WTC11 (cell line): ENCODE results near the gene SGMS1. TPM values are rescaled to one million over a fixed set of nuclear protein-coding genes. Genes with fewer than 3 reads are reported as not detected.

Source experiments
- ATAC-seq: fragments of 200-7000 bp; cut with Tn5 transposase; 2 replicates; pipeline ENCODE4 v1.10.0; 2021; ENCODE audit warnings: mild to moderate bottlenecking, moderate library complexity
- CTCF ChIA-PET: fragments of 300-600 bp; sonication (Branson Sonifier 250); formaldehyde crosslinking; loops from one replicate; lab custom pipeline; 2021; ENCODE audit warnings: antibody characterized with exemption; lab: Charles Lee
- POLR2A ChIA-PET: fragments of 350-600 bp; sonication (Branson Sonifier 250); formaldehyde crosslinking; loops from one replicate; lab custom pipeline; 2021; ENCODE audit warnings: antibody characterized with exemption; lab: Charles Lee
- DNase-seq: peaks from one replicate; pipeline ENCODE4 v3.0.0; 2021; ENCODE audit warnings: low spot score
- H3K27ac Mint-ChIP-seq: 2 replicates; pipeline ENCODE4 v1.8.0; 2021; ENCODE audit warnings: mixed read lengths
- H3K27me3 Mint-ChIP-seq: 2 replicates; pipeline ENCODE4 v1.8.0; 2021; ENCODE audit warnings: low read depth, mild to moderate bottlenecking, moderate library complexity, mixed read lengths
- H3K36me3 Mint-ChIP-seq: 2 replicates; pipeline ENCODE4 v1.8.0; 2021; ENCODE audit warnings: mixed read lengths
- H3K4me1 Mint-ChIP-seq: 2 replicates; pipeline ENCODE4 v1.8.0; 2022; ENCODE audit warnings: mixed read lengths
- H3K4me3 Mint-ChIP-seq: 2 replicates; pipeline ENCODE4 v1.8.0; 2021; ENCODE audit warnings: mild to moderate bottlenecking, moderate library complexity, mixed read lengths
- H3K9me3 Mint-ChIP-seq: 2 replicates; pipeline ENCODE4 v1.8.0; 2021; ENCODE audit warnings: mixed read lengths
- AR ChIP-seq: fragments of 250-450 bp; sonication (Bioruptor Pico); IDR thresholded peaks from 2 replicates; pipeline ENCODE4 v1.9.0; 2021; ENCODE audit warnings: mild to moderate bottlenecking
- ATF1 ChIP-seq: sonication (generic); formaldehyde crosslinking; IDR thresholded peaks from 2 replicates; pipeline ENCODE4 v1.8.1; 2023; ENCODE audit warnings: mild to moderate bottlenecking, moderate library complexity, missing genetic modification reagents
- CREM ChIP-seq: sonication (generic); formaldehyde crosslinking; IDR thresholded peaks from 2 replicates; pipeline ENCODE4 v1.8.1; 2022; ENCODE audit warnings: mild to moderate bottlenecking, missing genetic modification reagents, moderate library complexity
- E2F4 ChIP-seq: sonication (generic); formaldehyde crosslinking; IDR thresholded peaks from 2 replicates; pipeline ENCODE4 v1.8.1; 2022; ENCODE audit warnings: low read depth, mild to moderate bottlenecking, moderate library complexity, missing genetic modification reagents, borderline replicate concordance
- ELF4 ChIP-seq: sonication (generic); formaldehyde crosslinking; IDR thresholded peaks from 2 replicates; pipeline ENCODE4 v1.8.1; 2022; ENCODE audit warnings: low read depth, mild to moderate bottlenecking, moderate library complexity, missing genetic modification reagents
- GRHL2 ChIP-seq: fragments of 250-450 bp; sonication (Bioruptor Pico); IDR thresholded peaks from 2 replicates; pipeline ENCODE4 v1.8.0; 2022; ENCODE audit warnings: mild to moderate bottlenecking, moderate library complexity; ENCODE audit not compliant: insufficient replicate concordance, severe bottlenecking
- HMGA2 ChIP-seq: fragments of 250-450 bp; sonication (Bioruptor Pico); IDR thresholded peaks from 2 replicates; pipeline ENCODE4 v1.4.0; 2021; ENCODE audit warnings: mild to moderate bottlenecking, moderate library complexity
- JAZF1 ChIP-seq: fragments of 250-450 bp; sonication (Bioruptor Pico); IDR thresholded peaks from 2 replicates; pipeline ENCODE4 v1.9.0; 2021; ENCODE audit warnings: moderate library complexity, mild to moderate bottlenecking, inconsistent platforms
- KAT7 ChIP-seq: sonication (generic); formaldehyde crosslinking; IDR thresholded peaks from 2 replicates; pipeline ENCODE4 v1.8.1; 2023; ENCODE audit warnings: missing genetic modification reagents, mild to moderate bottlenecking, borderline replicate concordance
- MAX ChIP-seq: sonication (generic); formaldehyde crosslinking; IDR thresholded peaks from 2 replicates; pipeline ENCODE4 v1.8.0; 2022; ENCODE audit warnings: mild to moderate bottlenecking, missing genetic modification reagents
- NFE2L1 ChIP-seq: sonication (generic); formaldehyde crosslinking; IDR thresholded peaks from 2 replicates; pipeline ENCODE4 v1.8.1; 2023; ENCODE audit warnings: missing genetic modification reagents
- SOX15 ChIP-seq: fragments of 250-450 bp; sonication (Bioruptor Pico); IDR thresholded peaks from 2 replicates; pipeline ENCODE4 v1.9.0; 2021; ENCODE audit warnings: mild to moderate bottlenecking
- TEAD4 ChIP-seq: sonication (generic); formaldehyde crosslinking; IDR thresholded peaks from 2 replicates; pipeline ENCODE4 v1.8.0; 2022; ENCODE audit warnings: mild to moderate bottlenecking, missing genetic modification reagents
- TP53 ChIP-seq: sonication (generic); formaldehyde crosslinking; IDR thresholded peaks from 2 replicates; pipeline ENCODE4 v1.8.1; 2023; ENCODE audit warnings: mild to moderate bottlenecking, missing genetic modification reagents
- ZNF219 ChIP-seq: sonication (generic); formaldehyde crosslinking; IDR thresholded peaks from 2 replicates; pipeline ENCODE4 v1.8.0; 2023; ENCODE audit warnings: missing genetic modification reagents, mild to moderate bottlenecking, borderline replicate concordance
- ZNF232 ChIP-seq: sonication (generic); formaldehyde crosslinking; IDR thresholded peaks from 2 replicates; pipeline ENCODE4 v1.8.0; 2022; ENCODE audit warnings: mild to moderate bottlenecking, missing genetic modification reagents
- total RNA-seq: library from RNA; stranded (reverse); gene quantifications from 3 replicates; pipeline ENCODE4 v1.2.3, GENCODE V29; 2021
- TF ChIP-seq, protein P1 (sequence below): fragments of 200-600 bp; IDR thresholded peaks from 2 replicates; pipeline ENCODE4 v1.8.0; 2022; ENCODE audit warnings: antibody characterized with exemption
- TF ChIP-seq, protein P2 (sequence below): sonication (generic); formaldehyde crosslinking; IDR thresholded peaks from 2 replicates; pipeline ENCODE4 v1.8.0; 2023; ENCODE audit warnings: missing genetic modification reagents

SGMS1 gene
- total RNA-seq, 1 experiment from 2014 or later: 13.2 TPM

DNA sequence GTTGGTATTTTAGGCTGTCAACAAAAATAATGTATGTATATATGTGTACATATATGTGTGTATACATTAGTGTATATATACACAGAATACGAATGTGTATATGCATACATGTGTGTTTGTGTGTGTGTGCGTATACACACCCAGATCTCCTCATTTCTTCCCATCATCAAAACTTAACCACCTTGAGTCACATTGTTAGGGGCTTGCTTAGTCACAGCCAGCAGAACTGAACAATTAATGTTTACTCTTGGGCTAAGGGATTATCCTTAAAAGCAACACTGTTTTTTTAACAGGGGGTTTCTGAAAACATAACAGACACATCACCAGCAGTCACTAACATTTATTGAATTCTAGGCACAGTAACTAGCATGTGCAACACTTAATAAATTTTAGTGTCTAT, 289.5 kb downstream of the SGMS1 start:
- H3K4me1 Mint-ChIP-seq: no peaks in the 10 kb centered on the region
- H3K27ac Mint-ChIP-seq: no peak overlapping the region
- no peaks in the 10 kb centered on the region for H3K9me3 Mint-ChIP-seq
- ChIA-PET POLR2A (no interaction called here), CTCF (no interaction called here)
- no peaks in the 10 kb centered on the region for H3K36me3 Mint-ChIP-seq
- no peak for DNase-seq
- no peak for ATAC-seq
- H3K27me3 Mint-ChIP-seq: no peaks in the 10 kb centered on the region
- TF ChIP-seq, protein P1, sequence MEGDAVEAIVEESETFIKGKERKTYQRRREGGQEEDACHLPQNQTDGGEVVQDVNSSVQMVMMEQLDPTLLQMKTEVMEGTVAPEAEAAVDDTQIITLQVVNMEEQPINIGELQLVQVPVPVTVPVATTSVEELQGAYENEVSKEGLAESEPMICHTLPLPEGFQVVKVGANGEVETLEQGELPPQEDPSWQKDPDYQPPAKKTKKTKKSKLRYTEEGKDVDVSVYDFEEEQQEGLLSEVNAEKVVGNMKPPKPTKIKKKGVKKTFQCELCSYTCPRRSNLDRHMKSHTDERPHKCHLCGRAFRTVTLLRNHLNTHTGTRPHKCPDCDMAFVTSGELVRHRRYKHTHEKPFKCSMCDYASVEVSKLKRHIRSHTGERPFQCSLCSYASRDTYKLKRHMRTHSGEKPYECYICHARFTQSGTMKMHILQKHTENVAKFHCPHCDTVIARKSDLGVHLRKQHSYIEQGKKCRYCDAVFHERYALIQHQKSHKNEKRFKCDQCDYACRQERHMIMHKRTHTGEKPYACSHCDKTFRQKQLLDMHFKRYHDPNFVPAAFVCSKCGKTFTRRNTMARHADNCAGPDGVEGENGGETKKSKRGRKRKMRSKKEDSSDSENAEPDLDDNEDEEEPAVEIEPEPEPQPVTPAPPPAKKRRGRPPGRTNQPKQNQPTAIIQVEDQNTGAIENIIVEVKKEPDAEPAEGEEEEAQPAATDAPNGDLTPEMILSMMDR: no peak
- TF ChIP-seq KAT7 (CRISPR knock-in tag) (no peak), TEAD4 (CRISPR knock-in tag) (no peak), ATF1 (CRISPR knock-in tag) (no peak)
- TF ChIP-seq, protein P2, sequence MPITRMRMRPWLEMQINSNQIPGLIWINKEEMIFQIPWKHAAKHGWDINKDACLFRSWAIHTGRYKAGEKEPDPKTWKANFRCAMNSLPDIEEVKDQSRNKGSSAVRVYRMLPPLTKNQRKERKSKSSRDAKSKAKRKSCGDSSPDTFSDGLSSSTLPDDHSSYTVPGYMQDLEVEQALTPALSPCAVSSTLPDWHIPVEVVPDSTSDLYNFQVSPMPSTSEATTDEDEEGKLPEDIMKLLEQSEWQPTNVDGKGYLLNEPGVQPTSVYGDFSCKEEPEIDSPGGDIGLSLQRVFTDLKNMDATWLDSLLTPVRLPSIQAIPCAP (CRISPR knock-in tag): no peak
- H3K4me3 Mint-ChIP-seq: no peak overlapping the region

DNA sequence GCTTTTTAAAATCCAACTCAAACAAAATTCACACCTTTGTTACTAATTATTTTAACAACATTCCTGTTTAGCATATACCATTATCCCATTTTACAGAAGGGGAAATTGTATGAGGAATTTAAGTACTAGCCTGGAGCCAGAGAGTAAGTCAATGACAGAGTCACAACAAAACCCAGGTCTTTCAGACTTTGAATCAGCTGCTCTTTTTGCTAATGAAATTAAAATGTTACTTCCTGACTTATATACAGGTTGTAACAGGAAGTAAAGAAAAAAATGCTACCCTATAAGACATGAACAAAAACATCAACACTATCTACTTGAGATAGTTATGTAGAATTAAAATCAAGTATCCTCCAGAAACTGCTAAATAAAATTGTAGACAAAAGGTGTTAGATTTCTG, 289.9 kb downstream of the SGMS1 start:
- CTCF ChIA-PET: no interaction called here
- no peak for DNase-seq
- no peaks in the 10 kb centered on the region for H3K9me3 Mint-ChIP-seq
- no peak for ATAC-seq
- H3K27ac Mint-ChIP-seq: no peak overlapping the region
- H3K27me3 Mint-ChIP-seq: no peaks in the 10 kb centered on the region
- H3K36me3 Mint-ChIP-seq: no peaks in the 10 kb centered on the region
- H3K4me1 Mint-ChIP-seq: no peaks in the 10 kb centered on the region
- TF ChIP-seq NFE2L1 (CRISPR knock-in tag) (no peak), MAX (CRISPR knock-in tag) (no peak), HMGA2 (CRISPR knock-in tag) (no peak), SOX15 (CRISPR knock-in tag) (no peak), ZNF219 (no peak), E2F4 (CRISPR knock-in tag) (no peak), AR (CRISPR knock-in tag) (no peak), ELF4 (no peak), TP53 (no peak), CREM (CRISPR knock-in tag) (no peak), ZNF232 (no peak), GRHL2 (CRISPR knock-in tag) (no peak), JAZF1 (CRISPR knock-in tag) (no peak)
- TF ChIP-seq, protein P1: no peak
- TF ChIP-seq, all 79 proteins: peak for 0
- POLR2A ChIA-PET: no interaction called here
- no peak overlapping the region for H3K4me3 Mint-ChIP-seq
